H1 (cell line): ENCODE measurements around the gene VASP. TPM values are rescaled to one million over a fixed set of nuclear protein-coding genes. Genes with fewer than 3 reads are reported as not detected.

Experiments
- CTCF ChIA-PET: fragments of 300-600 bp; sonication (Branson Sonifier 250); formaldehyde crosslinking; loops from one replicate; lab custom pipeline; 2021; ENCODE audit not compliant: partially characterized antibody; lab: Charles Lee
- POLR2A ChIA-PET: fragments of 300-600 bp; sonication (Branson Sonifier 250); formaldehyde crosslinking; loops from one replicate; lab custom pipeline; 2021; ENCODE audit warnings: inconsistent platforms; ENCODE audit not compliant: partially characterized antibody; lab: Charles Lee
- DNase-seq, 2 experiments: peaks; one replicate each; pipeline versions ENCODE4 v3.0.0 to v3.0.0-alpha.2; 2010 to 2022; ENCODE audit warnings: low spot score in 2 of 2, low read depth in 1 of 2, mixed read lengths in 1 of 2
- FAIRE-seq: peaks from 2 replicates; lab custom pipeline; 2011; peaks lifted over from hg19 to GRCh38; lab: Jason Lieb, UNC
- H2AFZ ChIP-seq: 2 replicates; pipeline ENCODE4 v1.8.1; 2012; ENCODE audit warnings: low read length, inconsistent platforms
- H2AK5ac ChIP-seq: 2 replicates; pipeline ENCODE4 v1.6.1; 2013; ENCODE audit warnings: low read depth, low read length
- H2BK120ac ChIP-seq: replicated peaks from 2 replicates; pipeline ENCODE3; 2013; ENCODE audit warnings: low read depth, low read length, inconsistent platforms
- H2BK12ac ChIP-seq: 2 replicates; pipeline ENCODE4 v1.6.1; 2013; ENCODE audit warnings: low read depth, low read length
- H2BK15ac ChIP-seq: 2 replicates; pipeline ENCODE4 v1.6.1; 2013; ENCODE audit warnings: low read length
- H2BK20ac ChIP-seq: 2 replicates; pipeline ENCODE4 v1.6.1; 2013; ENCODE audit warnings: low read length
- H2BK5ac ChIP-seq: 2 replicates; pipeline ENCODE4 v1.6.1; 2013; ENCODE audit warnings: low read depth, low read length
- H3K14ac ChIP-seq: 2 replicates; pipeline ENCODE4 v1.6.1; 2013; ENCODE audit warnings: inconsistent platforms; ENCODE audit not compliant: insufficient read length
- H3K18ac ChIP-seq: 2 replicates; pipeline ENCODE4 v1.6.1; 2013; ENCODE audit warnings: low read length; ENCODE audit errors: extremely low read depth
- H3K23ac ChIP-seq: 2 replicates; pipeline ENCODE4 v1.6.1; 2013; ENCODE audit warnings: inconsistent platforms; ENCODE audit not compliant: insufficient read length
- H3K23me2 ChIP-seq: 2 replicates; pipeline ENCODE4 v1.6.1; 2013; ENCODE audit warnings: low read depth, low read length
- H3K27ac ChIP-seq: 2 replicates; pipeline ENCODE4 v1.6.1; 2011; ENCODE audit warnings: low read depth, low read length, inconsistent platforms
- H3K27me3 ChIP-seq, 4 experiments: replicated peaks in 1 of 4; 1 replicate in 1 of 4; 2 replicates in 3 of 4; pipeline versions ENCODE4 v1.6.1 to v1.8.1; 2011 to 2013; ENCODE audit warnings: low read length in 3 of 4, mild to moderate bottlenecking in 3 of 4, inconsistent platforms in 2 of 4, mixed read lengths in 2 of 4, moderate library complexity in 1 of 4; ENCODE audit not compliant: control insufficient read depth in 3 of 4, insufficient read depth in 3 of 4; ENCODE audit errors: extremely low read depth in 1 of 4
- H3K36me3 ChIP-seq, 4 experiments: 2 replicates each; pipeline versions ENCODE4 v1.6.1 to v1.8.1; 2011 to 2013; ENCODE audit warnings: mild to moderate bottlenecking in 4 of 4, low read length in 3 of 4, moderate library complexity in 2 of 4, control low read depth in 1 of 4, inconsistent platforms in 1 of 4; ENCODE audit not compliant: insufficient read depth in 4 of 4, control insufficient read depth in 2 of 4
- H3K4ac ChIP-seq: replicated peaks from 2 replicates; pipeline ENCODE3; 2013; ENCODE audit warnings: low read length, low read depth, mixed read lengths, inconsistent platforms; ENCODE audit not compliant: insufficient read length
- H3K4me1 ChIP-seq, 4 experiments: replicated peaks in 1 of 4; 1 replicate in 1 of 4; 2 replicates in 3 of 4; pipeline versions ENCODE4 v1.6.1 to v1.8.1; 2011 to 2013; ENCODE audit warnings: low read length in 3 of 4, inconsistent platforms in 2 of 4, mixed read lengths in 1 of 4; ENCODE audit not compliant: insufficient read depth in 4 of 4, control insufficient read depth in 3 of 4
- H3K4me2 ChIP-seq, 2 experiments: 2 replicates each; pipeline versions ENCODE4 v1.6.1 to v1.8.1; 2011 to 2013; ENCODE audit warnings: low read depth in 2 of 2, low read length in 2 of 2, control low read depth in 1 of 2, inconsistent platforms in 1 of 2, mild to moderate bottlenecking in 1 of 2; ENCODE audit not compliant: insufficient read depth in 1 of 2
- H3K4me3 ChIP-seq, 4 experiments: fragments of 200-600, 300-600 bp in 1 of 4; sonication (generic), shearing (Covaris generic), sonication (Bioruptor Twin) in 1 of 4; 2 replicates each; pipeline versions ENCODE4 v1.5.1 to v1.8.1; 2011 to 2016; ENCODE audit warnings: low read length in 4 of 4, low read depth in 3 of 4, control low read depth in 2 of 4, inconsistent platforms in 2 of 4, mild to moderate bottlenecking in 2 of 4, mixed read lengths in 1 of 4, moderate library complexity in 1 of 4; ENCODE audit not compliant: insufficient read depth in 2 of 4; ENCODE audit errors: extremely low read depth in 1 of 4
- H3K56ac ChIP-seq: replicated peaks from 2 replicates; pipeline ENCODE3; 2013; ENCODE audit warnings: low read depth, mild to moderate bottlenecking, mixed read lengths, low read length, inconsistent platforms; ENCODE audit not compliant: insufficient read length
- H3K79me1 ChIP-seq: 2 replicates; pipeline ENCODE4 v1.6.1; 2013; ENCODE audit warnings: low read depth, low read length, control low read depth
- H3K79me2 ChIP-seq, 2 experiments: 2 replicates each; pipeline versions ENCODE4 v1.6.1 to v1.8.1; 2012 to 2013; ENCODE audit warnings: low read length in 2 of 2, mild to moderate bottlenecking in 2 of 2, inconsistent platforms in 1 of 2; ENCODE audit not compliant: insufficient read depth in 2 of 2, control insufficient read depth in 1 of 2
- H3K9ac ChIP-seq, 4 experiments: replicated peaks in 1 of 4; 1 replicate in 1 of 4; 2 replicates in 3 of 4; pipeline versions ENCODE4 v1.6.1 to v1.8.1; 2011 to 2013; ENCODE audit warnings: low read depth in 3 of 4, low read length in 3 of 4, control low read depth in 2 of 4, mild to moderate bottlenecking in 2 of 4, moderate library complexity in 2 of 4, inconsistent platforms in 1 of 4; ENCODE audit errors: extremely low read depth in 1 of 4
- H3K9me3 ChIP-seq, 2 experiments: 2 replicates each; pipeline versions ENCODE4 v1.6.1 to v1.8.1; 2012 to 2013; ENCODE audit warnings: mild to moderate bottlenecking in 2 of 2, moderate library complexity in 2 of 2, control low read depth in 1 of 2, inconsistent platforms in 1 of 2, low read depth in 1 of 2, low read length in 1 of 2, mixed read lengths in 1 of 2; ENCODE audit not compliant: insufficient read depth in 2 of 2
- H4K20me1 ChIP-seq, 2 experiments: replicated peaks in 1 of 2; 2 replicates each; pipeline versions ENCODE3 to v1.8.1; 2011 to 2013; ENCODE audit warnings: inconsistent platforms in 2 of 2, low read length in 2 of 2, mild to moderate bottlenecking in 1 of 2; ENCODE audit not compliant: insufficient read depth in 2 of 2, control insufficient read depth in 1 of 2
- H4K5ac ChIP-seq: 2 replicates; pipeline ENCODE4 v1.6.1; 2013; ENCODE audit warnings: low read length, low read depth, mixed read lengths, inconsistent platforms; ENCODE audit not compliant: insufficient read length
- H4K8ac ChIP-seq: 2 replicates; pipeline ENCODE4 v1.8.0; 2013; ENCODE audit warnings: mild to moderate bottlenecking, moderate library complexity, low read length, inconsistent platforms; ENCODE audit not compliant: insufficient read depth; ENCODE audit errors: extremely low read depth
- H4K91ac ChIP-seq: replicated peaks from 2 replicates; pipeline ENCODE3; 2013; ENCODE audit warnings: low read length, mixed read lengths, inconsistent platforms; ENCODE audit not compliant: insufficient read length
- CREB1 ChIP-seq: IDR thresholded peaks from 2 replicates; pipeline ENCODE4 v1.6.1; 2012; ENCODE audit warnings: inconsistent platforms
- EGR1 ChIP-seq: IDR thresholded peaks from 2 replicates; pipeline ENCODE4 v1.6.1; 2011; ENCODE audit warnings: low read depth, low read length, borderline replicate concordance
- EZH2 ChIP-seq: fragments of 200-600 bp; sonication (generic); IDR thresholded peaks from 2 replicates; pipeline ENCODE4 v1.7.1; 2012; ENCODE audit warnings: low read depth, mild to moderate bottlenecking, moderate library complexity, low read length, inconsistent platforms; ENCODE audit not compliant: severe bottlenecking
- HDAC2 ChIP-seq, 2 experiments: fragments of 300-600 bp in 1 of 2; sonication (generic) in 1 of 2; IDR thresholded peaks; 2 replicates each; pipeline ENCODE4 v1.6.1; 2011 to 2012; ENCODE audit warnings: low read depth in 2 of 2, low read length in 2 of 2, mild to moderate bottlenecking in 2 of 2, moderate library complexity in 2 of 2, borderline replicate concordance in 1 of 2, inconsistent platforms in 1 of 2
- JUND ChIP-seq: IDR thresholded peaks from 2 replicates; pipeline ENCODE4 v1.6.1; 2011; ENCODE audit warnings: mild to moderate bottlenecking, improper control_type of control experiment, low read length
- POLR2AphosphoS5 ChIP-seq: IDR thresholded peaks from 2 replicates; pipeline ENCODE4 v1.6.1; 2011; ENCODE audit warnings: low read depth, low read length
- RNF2 ChIP-seq: fragments of 200-900, 300-1000 bp; sonication (generic); IDR thresholded peaks from 2 replicates; pipeline ENCODE4 v1.7.1; 2016; ENCODE audit warnings: borderline replicate concordance, low read depth, mild to moderate bottlenecking, antibody characterized with exemption, low read length; ENCODE audit not compliant: poor library complexity, severe bottlenecking; ENCODE audit errors: missing control alignments
- RXRA ChIP-seq: IDR thresholded peaks from 2 replicates; pipeline ENCODE4 v1.6.1; 2011; ENCODE audit warnings: low read depth, mild to moderate bottlenecking, low read length, moderate library complexity; ENCODE audit not compliant: insufficient read depth
- SAP30 ChIP-seq: fragments of 300-600 bp; sonication (generic); IDR thresholded peaks from 2 replicates; pipeline ENCODE4 v1.7.1; 2012; ENCODE audit warnings: low read length, moderate library complexity, mild to moderate bottlenecking, inconsistent platforms; ENCODE audit not compliant: insufficient read depth, insufficient replicate concordance
- SIRT6 ChIP-seq: IDR thresholded peaks from one replicate; pipeline ENCODE4 v1.7.1; 2012; ENCODE audit warnings: low read length, inconsistent platforms
- SP4 ChIP-seq: IDR thresholded peaks from 2 replicates; pipeline ENCODE4 v1.6.1; 2012; ENCODE audit warnings: low read length, inconsistent platforms
- SUZ12 ChIP-seq: fragments of 200-600 bp; sonication (generic); IDR thresholded peaks from 2 replicates; pipeline ENCODE4 v1.6.1; 2012; ENCODE audit warnings: mild to moderate bottlenecking, inconsistent platforms, low read length, moderate library complexity, mixed read lengths
- TEAD4 ChIP-seq: IDR thresholded peaks from 2 replicates; pipeline ENCODE4 v1.6.1; 2012; ENCODE audit warnings: low read depth, low read length, inconsistent platforms, mixed read lengths
- whole genome bisulfite sequencing, 2 experiments: shearing (Covaris generic) in 1 of 2; methylation state at CpG; one replicate each; pipeline versions ENCODE4 v1.1.6 to v1.1.7; 2013 to 2015; ENCODE audit warnings: low lambda C conversion rate in 2 of 2, mixed read lengths in 2 of 2, inconsistent platforms in 1 of 2, low coverage in 1 of 2, missing lambda C conversion rate in 1 of 2; ENCODE audit not compliant: insufficient replicate concordance in 2 of 2, insufficient coverage in 1 of 2, insufficient read length in 1 of 2; ENCODE audit errors: extremely low coverage in 1 of 2, missing lambda C conversion rate in 1 of 2; 5-methylcytosine and 5-hydroxymethylcytosine counted together
- polyA plus RNA-seq, 7 experiments: library from polyadenylated mRNA; depleted of rRNA in 3 of 7; stranded (reverse) in 5 of 7; unstranded in 2 of 7; fragments of >200 nt in 5 of 7; fragments of 200-250 nt in 2 of 7; gene quantifications; 1 replicate in 5 of 7; 2 replicates in 1 of 7; 4 replicates in 1 of 7; pipeline versions ENCODE4 v1.2.1 to v1.2.3, GENCODE V29; 2011 to 2013; ENCODE audit warnings: missing spikeins in 2 of 7, mixed read lengths in 2 of 7
- total RNA-seq: library from RNA; stranded (reverse); fragmentation: NEBNext Ultra II Directional; extraction: Animal tissue kit (Norgen Biotek cat#: 25700); gene quantifications from 2 replicates; pipeline ENCODE4 v1.2.1, GENCODE V29; 2021

Gene VASP
- total and polyA plus RNA-seq, 2 of the 8 experiments (the other 6 are each of a cell fraction or from before 2014, with no cell fraction given) = 89.7 to 135 TPM

DNA sequence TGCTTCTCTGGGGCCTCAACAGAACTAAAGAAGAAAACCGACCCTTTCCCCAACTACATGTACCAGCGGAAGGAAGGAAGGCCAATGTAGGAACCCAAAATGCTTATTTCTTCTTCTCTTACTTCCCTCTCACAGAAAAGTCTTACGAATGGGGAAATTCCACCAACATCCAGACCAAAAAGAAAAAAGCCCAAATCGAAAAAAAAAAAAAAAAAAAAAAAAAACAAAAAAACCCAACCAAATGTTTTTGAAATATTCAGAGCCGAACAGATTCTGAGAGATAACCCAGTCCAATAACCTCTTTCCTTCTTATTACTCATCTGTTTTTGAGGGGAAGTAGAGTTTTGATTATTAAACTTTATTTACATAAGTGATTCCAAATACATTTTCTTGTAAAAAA lies 5.2 kb upstream of the VASP start:
- no peak overlapping the region for H2BK15ac ChIP-seq
- H4K20me1 ChIP-seq = peaks cover 0 to 2% of the 10 kb centered on the region in 2 experiments
- no peak overlapping the region for H2BK120ac ChIP-seq
- H3K23me2 ChIP-seq = peaks cover 21% of the 10 kb centered on the region; the same call in 1 of the 2 replicates
- no peak overlapping the region for H3K18ac ChIP-seq
- peaks cover 13 to 21% (median 17%) of the 10 kb centered on the region in 4 experiments for H3K4me1 ChIP-seq
- no peak overlapping the region for H3K4ac ChIP-seq
- H4K5ac ChIP-seq = no peak overlapping the region
- no peak overlapping the region for H3K14ac ChIP-seq
- ChIA-PET POLR2A (interaction anchor here (1.4 kb wide), 1 partner anchor 19 kb away, joined by 4 read pairs; no protein-coding TSS in a partner anchor), CTCF (interaction anchor here (1.0 to 1.4 kb wide), 5 partner anchors 9 to 62 kb away, joined by 3 to 8 read pairs (median 4); no protein-coding TSS in a partner anchor)
- no peak overlapping the region for H2BK20ac ChIP-seq
- FAIRE-seq = no peak
- peak overlapping the region in 1 of 2 experiments; percentile 59; a peak in 1 of 4 replicates for H3K4me2 ChIP-seq
- DNase-seq = no peak
- no peak overlapping the region for H3K9ac ChIP-seq
- no peaks in the 10 kb centered on the region for H3K9me3 ChIP-seq
- H3K23ac ChIP-seq = no peak overlapping the region
- H3K4me3 ChIP-seq = no peak overlapping the region
- H3K27ac ChIP-seq = no peak overlapping the region
- peaks cover 0 to 7% (median 3%) of the 10 kb centered on the region in 4 experiments; a peak in 3 of 7 replicates for H3K27me3 ChIP-seq
- H3K56ac ChIP-seq = no peak overlapping the region
- H3K79me2 ChIP-seq = no peaks in the 10 kb centered on the region
- H2BK5ac ChIP-seq = 0 out of 2 replicates have a peak overlapping the region, but pooled peaks have one; percentile 39
- H2AK5ac ChIP-seq = no peak overlapping the region
- no peak overlapping the region for H4K91ac ChIP-seq
- H2BK12ac ChIP-seq = no peak overlapping the region; the same call in 1 of the 2 replicates
- H2AFZ ChIP-seq = no peak overlapping the region
- no peaks in the 10 kb centered on the region for H3K79me1 ChIP-seq
- 85% methylated on average over 3 of the region's 5 CpGs; no CpG with 5 or more reads in 1 of the 2 experiments for WGBS, 2 experiments
- no peak overlapping the region for H4K8ac ChIP-seq
- H3K36me3 ChIP-seq = no peaks in the 10 kb centered on the region
- TF ChIP-seq EGR1 (no peak), HDAC2 (IDR thresholded peaks at IDR 0.05; ENCODE audit: borderline replicate concordance in 1 of 2, low read depth in 2 of 2, low read length in 2 of 2) (no peak), POLR2AphosphoS5 (no peak), CREB1 (no peak), TEAD4 (no peak), SIRT6 (no peak), RXRA (no peak), EZH2 (no peak), SAP30 (no peak), SP4 (no peak), SUZ12 (no peak), JUND (no peak), RNF2 (no peak)
